Esophagus muscularis mucosa (tissue), 4 donors: Measurements from ENCODE around the gene WIF1. TPM values are rescaled to one million over a fixed set of nuclear protein-coding genes. Genes with fewer than 3 reads are reported as not detected.

Source experiments
- DNase-seq: peaks from one replicate; pipeline ENCODE4 v3.0.0-alpha.2; 2017; ENCODE audit errors: extremely low spot score
- H3K27ac ChIP-seq, 4 donors: fragments of 200-600 bp; sonication (generic); replicated peaks in 1 of 4; 1 replicate in 3 of 4; 2 replicates in 1 of 4; pipeline ENCODE4 v1.5.1; 2016 to 2019; ENCODE audit warnings: mild to moderate bottlenecking in 1 of 4
- H3K27me3 ChIP-seq, 4 donors: fragments of 200-600 bp; sonication (generic); one replicate each; pipeline versions ENCODE4 v1.5.1 to v1.6.0; 2016 to 2019
- H3K36me3 ChIP-seq, 4 donors: fragments of 200-600 bp; sonication (generic); one replicate each; pipeline ENCODE4 v1.5.1; 2016 to 2019
- H3K4me1 ChIP-seq, 4 donors: fragments of 200-600 bp; sonication (generic); one replicate each; pipeline ENCODE4 v1.5.1; 2016 to 2019
- H3K4me3 ChIP-seq, 4 donors: fragments of 200-600 bp; sonication (generic); 1 replicate in 2 of 4; 2 replicates in 2 of 4; pipeline ENCODE4 v1.5.1; 2016 to 2019; ENCODE audit warnings: mild to moderate bottlenecking in 4 of 4, moderate library complexity in 1 of 4
- H3K9me3 ChIP-seq, 4 donors: fragments of 200-600 bp; sonication (generic); 1 replicate in 3 of 4; 2 replicates in 1 of 4; pipeline ENCODE4 v1.5.1; 2016 to 2019
- EP300 ChIP-seq: sonication (generic); formaldehyde crosslinking; IDR thresholded peaks from one replicate; pipeline ENCODE4 v1.6.1; 2017; ENCODE audit warnings: antibody characterized with exemption
- POLR2A ChIP-seq: fragments of 450-650 bp; IDR thresholded peaks from one replicate; pipeline ENCODE4 v1.6.1; 2017; ENCODE audit warnings: antibody characterized with exemption, moderate library complexity, mild to moderate bottlenecking, low read depth
- POLR2AphosphoS5 ChIP-seq, 2 donors: sonication (generic); formaldehyde crosslinking; IDR thresholded peaks; one replicate each; pipeline ENCODE4 v1.6.1; 2017; ENCODE audit warnings: antibody characterized with exemption in 2 of 2
- WGBS: methylation state at CpG from one replicate; pipeline ENCODE4 v1.1.5; 2018; 5-methylcytosine and 5-hydroxymethylcytosine counted together
- intact Hi-C: fragments of 100-400 bp; cut with DNase I; formaldehyde crosslinking; loops from one replicate; pipeline ENCODE4 v1.15.1; 2023
- total RNA-seq, 4 donors: library from RNA; depleted of rRNA; stranded (reverse); fragments of >200 nt; gene quantifications; one replicate each; pipeline versions ENCODE4 v1.1.0 to v1.2.1, GENCODE V29; 2016
- TF ChIP-seq, protein P1 (sequence below), 3 experiments: fragments of 200-600 bp in 2 of 3; fragments of 450-650 bp in 1 of 3; sonication (generic) in 2 of 3; IDR thresholded peaks; one replicate each; pipeline ENCODE4 v1.5.1; 2017 to 2019; ENCODE audit warnings: antibody characterized with exemption in 3 of 3, mild to moderate bottlenecking in 2 of 3, moderate library complexity in 1 of 3

WIF1 gene
- total RNA-seq, 4 donors from 2014 or later = 0.11 to 1.2 TPM; not detected in 2

- H3K27ac ChIP-seq = no peak overlapping the region
- H3K27me3 ChIP-seq = no peaks in the 10 kb centered on the region
- intact Hi-C loops = no loop called here
- TF ChIP-seq EP300 = no peak
- 56% methylated on average over 1 of the region's 1 CpG for WGBS
- H3K4me3 ChIP-seq = no peak overlapping the region
- peaks cover 0 to 10% (median 8%) of the 10 kb centered on the region in 4 donors for H3K9me3 ChIP-seq
- no peaks in the 10 kb centered on the region for H3K4me1 ChIP-seq
- no peaks in the 10 kb centered on the region for H3K36me3 ChIP-seq
- no peak for DNase-seq
Observed at GRCh38 chr12:65139389-65139788, 18.3 kb upstream of the WIF1 start.

GRCh38 chr12:65133879-65134278 lies 12.8 kb upstream of the WIF1 start:
- H3K27me3 ChIP-seq = no peaks in the 10 kb centered on the region
- no peaks in the 10 kb centered on the region for H3K4me1 ChIP-seq
- no peaks in the 10 kb centered on the region for H3K36me3 ChIP-seq
- H3K27ac ChIP-seq = no peak overlapping the region
- no peak for DNase-seq
- H3K9me3 ChIP-seq = peaks cover 0 to 10% (median 8%) of the 10 kb centered on the region in 4 donors
- no peak overlapping the region for H3K4me3 ChIP-seq
- intact Hi-C loops = no loop called here
- TF ChIP-seq, protein P1, sequence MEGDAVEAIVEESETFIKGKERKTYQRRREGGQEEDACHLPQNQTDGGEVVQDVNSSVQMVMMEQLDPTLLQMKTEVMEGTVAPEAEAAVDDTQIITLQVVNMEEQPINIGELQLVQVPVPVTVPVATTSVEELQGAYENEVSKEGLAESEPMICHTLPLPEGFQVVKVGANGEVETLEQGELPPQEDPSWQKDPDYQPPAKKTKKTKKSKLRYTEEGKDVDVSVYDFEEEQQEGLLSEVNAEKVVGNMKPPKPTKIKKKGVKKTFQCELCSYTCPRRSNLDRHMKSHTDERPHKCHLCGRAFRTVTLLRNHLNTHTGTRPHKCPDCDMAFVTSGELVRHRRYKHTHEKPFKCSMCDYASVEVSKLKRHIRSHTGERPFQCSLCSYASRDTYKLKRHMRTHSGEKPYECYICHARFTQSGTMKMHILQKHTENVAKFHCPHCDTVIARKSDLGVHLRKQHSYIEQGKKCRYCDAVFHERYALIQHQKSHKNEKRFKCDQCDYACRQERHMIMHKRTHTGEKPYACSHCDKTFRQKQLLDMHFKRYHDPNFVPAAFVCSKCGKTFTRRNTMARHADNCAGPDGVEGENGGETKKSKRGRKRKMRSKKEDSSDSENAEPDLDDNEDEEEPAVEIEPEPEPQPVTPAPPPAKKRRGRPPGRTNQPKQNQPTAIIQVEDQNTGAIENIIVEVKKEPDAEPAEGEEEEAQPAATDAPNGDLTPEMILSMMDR (IDR thresholded peaks at IDR 0.05) = no peak
- no peak for TF ChIP-seq POLR2A
- no peak for TF ChIP-seq POLR2AphosphoS5 (IDR thresholded peaks at IDR 0.05)
- TF ChIP-seq EP300 = no peak

GRCh38 chr12:65126482-65126881 lies 5.4 kb upstream of the WIF1 start:
- peaks cover 0 to 42% (median 11%) of the 10 kb centered on the region in 4 donors for H3K27me3 ChIP-seq
- no peaks in the 10 kb centered on the region for H3K36me3 ChIP-seq
- 73% methylated on average over 5 of the region's 5 CpGs for WGBS
- no peak overlapping the region for H3K27ac ChIP-seq
- intact Hi-C loops = loop anchor here (10.0 kb wide), 1 partner anchor 232 kb away; no protein-coding TSS in a partner anchor
- peaks cover under 1 to 5% (median 2%) of the 10 kb centered on the region in 4 donors for H3K4me1 ChIP-seq
- no peak overlapping the region for H3K4me3 ChIP-seq
- no peaks in the 10 kb centered on the region for H3K9me3 ChIP-seq
- no peak for DNase-seq
- TF ChIP-seq POLR2A (no peak), POLR2AphosphoS5 (IDR thresholded peaks at IDR 0.05) (no peak)
- TF ChIP-seq, protein P1 (IDR thresholded peaks at IDR 0.05) = no peak

DNA sequence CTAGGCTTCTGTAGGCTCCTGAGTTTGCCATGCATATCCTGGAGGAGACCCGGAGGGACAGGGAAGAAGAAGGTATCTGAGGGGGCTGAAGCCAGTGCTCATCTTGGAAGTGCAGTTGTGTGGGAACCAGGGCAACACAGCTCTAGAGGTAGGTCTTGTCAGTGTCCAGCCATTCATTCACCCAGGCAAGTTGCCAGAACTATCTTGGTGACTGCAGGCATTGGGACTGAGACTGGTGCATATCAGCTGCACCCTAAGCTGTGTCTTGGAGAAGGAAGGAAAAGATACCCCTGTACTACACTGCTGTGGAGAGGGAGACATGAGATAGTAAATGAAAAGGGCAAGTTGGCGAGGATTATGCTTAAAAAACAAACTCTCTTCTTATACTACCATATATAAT lies 4.9 kb upstream of the WIF1 start:
- Histone ChIP-seq H3K36me3 (no peaks in the 10 kb centered on the region), H3K4me3 (no peak overlapping the region), H3K4me1 (peaks cover 6 to 10% (median 8%) of the 10 kb centered on the region in 4 donors), H3K27me3 (peaks cover 5 to 47% (median 15%) of the 10 kb centered on the region in 4 donors), H3K27ac (no peak overlapping the region), H3K9me3 (no peaks in the 10 kb centered on the region)
- 68% methylated on average over 2 of the region's 2 CpGs for WGBS
- no peak for DNase-seq
- no peak for TF ChIP-seq EP300
- no peak for TF ChIP-seq POLR2AphosphoS5 (IDR thresholded peaks at IDR 0.05)
- TF ChIP-seq POLR2A = no peak
- TF ChIP-seq, protein P1 (IDR thresholded peaks at IDR 0.05) = no peak
- intact Hi-C loops = loop anchor here (10.0 kb wide), 1 partner anchor 231 kb away; no protein-coding TSS in a partner anchor

GRCh38 chr12:65125247-65125646 lies 4.1 kb upstream of the WIF1 start:
- peaks cover 8 to 54% (median 18%) of the 10 kb centered on the region in 4 donors for H3K27me3 ChIP-seq
- H3K4me1 ChIP-seq = peaks cover 8 to 13% (median 11%) of the 10 kb centered on the region in 4 donors
- DNase-seq = no peak
- no peak overlapping the region for H3K4me3 ChIP-seq
- H3K9me3 ChIP-seq = no peaks in the 10 kb centered on the region
- H3K27ac ChIP-seq = no peak overlapping the region
- TF ChIP-seq EP300 (no peak), POLR2A (no peak)
- TF ChIP-seq, protein P1 (IDR thresholded peaks at IDR 0.05) = no peak
- intact Hi-C loops = loop anchor here (10.0 kb wide), 1 partner anchor 230 kb away; no protein-coding TSS in a partner anchor
- no peaks in the 10 kb centered on the region for H3K36me3 ChIP-seq
- WGBS = 50% methylated on average over 1 of the region's 1 CpG
